GM21717 (cell line): ENCODE measurements around the gene DAB1.
A peak's percentile ranks its signal among the peaks of the same experiment; 100 is the strongest.

Source experiments
- ATAC-seq: cut with Tn5 transposase; IDR thresholded peaks from one replicate; pipeline ENCODE4 v1.9.1; 2021; ENCODE audit warnings: mild to moderate bottlenecking, moderate library complexity; ENCODE audit not compliant: unreplicated experiment

The DAB1 gene

GRCh38 chr1:57321776-57322175 is 102.1 kb downstream of the DAB1 start:
- ATAC-seq, result no peak

DNA sequence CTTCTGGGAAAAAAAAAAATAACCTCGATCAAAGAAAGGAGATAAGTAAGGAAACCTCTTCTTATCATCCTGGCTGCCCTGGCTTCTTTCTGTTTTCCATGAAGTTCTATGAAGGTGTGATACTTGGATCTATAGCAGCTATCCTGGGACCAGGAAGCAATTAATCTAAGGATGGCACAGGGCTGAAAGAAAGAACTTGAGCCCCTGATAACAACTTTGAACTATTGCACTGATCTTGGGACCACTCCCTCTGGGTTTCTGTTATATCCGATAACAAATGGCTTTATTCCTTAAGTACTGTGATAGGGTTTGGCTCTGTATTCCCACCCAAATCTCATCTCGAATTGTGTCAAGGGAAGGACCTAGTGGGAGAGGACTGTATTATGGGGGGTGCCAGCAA is 104.1 kb downstream of the DAB1 start:
- ATAC-seq, result no peak

- ATAC-seq, result no peak
These were observed 104.7 kb downstream of the DAB1 start for GRCh38 chr1:57319165-57319564.

- ATAC-seq, result no peak
These were observed 107.0 kb downstream of the DAB1 start for GRCh38 chr1:57316861-57317260.

GRCh38 chr1:57316291-57316690 is 107.6 kb downstream of the DAB1 start:
- ATAC-seq, result no peak

DNA sequence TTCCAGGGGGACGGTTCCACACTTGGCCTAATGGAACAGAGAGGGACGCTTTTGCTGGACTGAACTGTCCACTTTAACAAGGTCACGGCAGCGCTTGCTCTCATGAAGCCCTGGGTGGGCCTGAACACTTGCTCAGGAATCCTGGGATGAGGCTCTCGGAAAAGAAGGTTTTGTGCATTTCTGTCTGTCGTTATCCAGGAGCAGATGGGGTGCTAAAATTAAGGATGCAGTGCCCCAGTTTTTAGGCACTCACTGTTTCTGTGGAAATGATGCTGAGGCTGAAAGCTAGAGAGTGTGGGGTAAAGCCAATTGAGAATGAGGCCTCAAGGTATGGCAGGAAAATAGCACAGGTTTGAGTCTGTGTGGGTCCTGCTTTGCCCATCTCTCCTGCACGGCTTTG is 111.0 kb downstream of the DAB1 start:
- no peak for ATAC-seq

GRCh38 chr1:57311411-57311810 is 112.4 kb downstream of the DAB1 start:
- ATAC-seq, result no peak

GRCh38 chr1:57311006-57311405 is 112.9 kb downstream of the DAB1 start:
- ATAC-seq, result no peak

DNA sequence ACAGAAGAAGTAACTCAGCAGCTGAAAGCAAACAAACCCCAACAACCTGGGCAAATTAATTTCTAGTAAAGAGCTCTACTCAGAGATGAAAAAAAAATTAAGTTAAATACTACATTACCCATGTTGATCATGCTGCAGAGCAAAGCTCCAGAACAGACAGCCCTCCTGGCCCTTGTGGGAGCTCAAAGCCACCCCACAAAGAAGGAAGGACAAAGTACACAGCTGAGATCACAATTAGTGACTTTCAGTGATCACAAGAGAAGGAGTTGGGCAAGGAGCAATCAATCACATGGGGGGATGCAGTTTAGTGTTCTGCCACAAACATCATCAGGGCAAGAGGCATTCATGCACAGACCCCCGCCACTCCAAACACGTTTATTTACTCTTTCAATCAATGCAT is 114.2 kb downstream of the DAB1 start:
- no peak for ATAC-seq

DNA sequence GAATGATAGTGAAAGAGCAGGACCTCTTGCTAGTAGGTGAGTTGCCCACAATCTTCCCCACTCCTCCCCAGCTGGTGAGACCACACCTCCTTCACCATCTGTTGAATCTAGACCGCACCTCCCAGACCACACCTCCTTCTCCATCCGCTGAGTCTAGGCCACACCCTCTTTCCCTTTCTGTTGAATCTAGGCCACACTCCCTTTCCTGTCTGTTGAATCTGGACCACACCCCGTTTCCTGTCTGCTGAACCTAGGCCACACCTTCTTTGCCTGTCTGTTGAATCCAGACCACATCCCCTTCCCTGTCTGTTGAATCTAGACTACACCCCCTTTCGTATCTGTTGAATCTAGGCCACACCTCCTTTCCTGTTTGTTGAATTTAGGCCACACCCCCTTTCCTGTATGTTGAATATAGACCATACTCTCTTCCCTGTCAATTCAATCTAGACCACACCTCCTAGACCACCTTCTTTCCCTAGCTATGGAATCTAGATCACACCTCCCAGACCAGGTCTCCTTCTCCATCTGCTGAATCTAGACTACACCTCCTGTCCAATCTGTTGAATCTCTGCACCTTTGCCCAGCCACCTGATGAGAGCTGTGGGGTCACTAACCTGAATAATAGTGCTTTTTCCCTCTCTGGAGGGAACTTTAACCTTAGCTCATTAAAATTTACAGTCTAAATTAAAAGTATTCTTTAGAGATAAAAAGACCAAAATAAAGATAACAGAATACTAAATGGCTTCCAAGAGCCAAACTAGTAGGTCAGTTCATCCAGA is 116.3 kb downstream of the DAB1 start:
- ATAC-seq, result peak; percentile 68

- ATAC-seq, result no peak
These were observed 119.3 kb downstream of the DAB1 start for GRCh38 chr1:57304591-57304990.

DNA sequence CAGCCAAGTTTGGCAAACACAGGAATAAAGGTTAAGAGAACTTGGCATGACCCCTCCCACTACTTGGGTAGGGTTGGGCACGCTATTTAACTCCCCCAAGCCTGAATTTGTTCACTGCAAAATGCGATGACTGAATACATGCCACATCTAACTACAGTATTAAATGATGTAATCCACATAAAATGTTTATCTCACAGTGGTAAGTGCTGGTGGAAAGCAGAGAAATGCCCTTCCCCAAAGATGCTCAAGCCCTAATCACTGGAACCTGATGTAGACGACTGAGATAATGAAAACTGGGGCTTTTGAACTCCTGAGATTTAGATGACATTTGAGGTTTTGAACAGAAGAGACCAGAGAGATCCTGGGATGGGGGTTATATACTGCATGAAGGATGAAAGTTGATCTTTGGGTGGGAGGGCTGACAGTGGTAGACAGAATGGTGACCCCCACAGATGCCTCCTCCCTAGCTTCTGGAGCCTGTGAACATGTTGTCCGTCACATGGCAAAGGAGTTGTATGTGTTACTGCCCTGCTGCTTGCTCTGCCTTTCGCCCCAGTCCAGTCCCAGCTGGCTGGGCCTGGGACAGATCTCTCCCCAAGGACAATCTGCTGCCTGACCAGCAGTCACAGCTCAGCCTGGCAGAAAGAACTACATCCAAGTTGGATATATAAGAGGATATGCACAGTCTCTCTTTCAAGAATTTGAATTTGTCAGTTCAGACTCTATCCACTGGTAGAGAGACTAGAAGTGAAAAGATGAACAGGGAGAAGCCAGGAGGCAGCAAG is 120.9 kb downstream of the DAB1 start:
- ATAC-seq, result no peak

DNA sequence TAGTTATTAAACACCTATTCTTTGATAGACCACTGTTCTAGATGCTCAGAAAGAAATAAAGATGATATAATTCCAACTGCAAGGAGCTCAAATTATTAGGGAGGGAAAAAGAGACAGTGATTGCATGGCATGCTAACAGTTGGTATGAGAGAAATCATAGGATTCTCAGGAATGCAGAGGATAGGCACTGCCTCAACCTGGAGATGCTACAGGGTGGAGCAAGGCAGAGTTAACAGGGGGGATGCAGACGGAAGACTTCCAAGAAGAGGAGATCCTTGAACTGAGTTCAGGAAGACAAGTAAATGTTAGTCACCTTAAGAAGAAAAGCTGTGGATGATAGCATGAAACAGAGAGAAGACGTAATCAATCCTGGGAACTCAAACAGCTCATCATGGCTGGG is 123.7 kb downstream of the DAB1 start:
- no peak for ATAC-seq

GRCh38 chr1:57296726-57297250 is 127.1 kb downstream of the DAB1 start:
- no peak for ATAC-seq

DNA sequence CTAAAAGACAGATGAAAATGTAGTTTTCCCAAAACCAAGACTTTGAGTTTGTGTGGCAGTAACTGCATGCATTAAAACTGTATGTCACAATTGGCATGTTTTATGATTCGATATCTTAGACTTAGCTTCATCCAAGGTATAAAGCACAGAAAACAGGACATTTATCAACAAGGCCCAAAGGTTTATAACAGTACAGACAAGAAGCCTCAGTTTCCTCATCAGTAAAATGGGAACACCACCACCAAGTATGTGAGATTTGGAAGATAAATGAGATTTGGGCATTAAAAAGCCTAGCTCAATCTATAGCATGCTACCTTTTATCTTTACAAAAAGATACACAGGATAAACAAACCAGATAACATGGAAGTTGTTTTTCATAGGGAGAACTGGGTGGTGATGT is 128.5 kb downstream of the DAB1 start:
- no peak for ATAC-seq

GRCh38 chr1:57294177-57294576 is 129.7 kb downstream of the DAB1 start:
- ATAC-seq, result no peak

GRCh38 chr1:57293214-57293613 is 130.6 kb downstream of the DAB1 start:
- ATAC-seq, result no peak

GRCh38 chr1:57289781-57290180 is 134.1 kb downstream of the DAB1 start:
- no peak for ATAC-seq

GRCh38 chr1:57285992-57286391 is 137.9 kb downstream of the DAB1 start:
- ATAC-seq, result no peak

GRCh38 chr1:57282411-57282810 is 141.4 kb downstream of the DAB1 start:
- ATAC-seq, result no peak

DNA sequence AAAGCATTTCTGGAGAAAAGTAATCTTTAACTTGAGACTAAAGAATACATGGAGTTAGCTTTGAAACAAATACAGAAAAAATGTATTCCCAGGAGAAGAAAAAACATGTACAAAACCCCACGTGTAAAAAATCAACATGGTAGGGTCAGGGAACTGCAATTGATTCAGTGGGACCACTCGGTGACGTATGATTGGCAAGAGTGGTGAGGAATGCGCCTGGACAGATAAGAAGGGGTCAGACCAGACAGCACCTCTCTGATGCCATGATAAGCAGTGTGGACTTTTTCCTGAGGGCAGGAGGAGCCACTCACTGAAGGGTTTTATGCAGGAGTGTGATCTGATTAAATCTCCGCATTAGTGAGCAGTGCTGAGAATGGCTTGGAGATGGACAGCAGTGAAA is 142.5 kb downstream of the DAB1 start:
- ATAC-seq, result no peak
